Neural cell (in vitro differentiated cells): ENCODE results near the gene RNF17. TPM values are rescaled to one million over a fixed set of nuclear protein-coding genes. Genes with fewer than 3 reads are reported as not detected.

ENCODE experiments used
- H2AFZ ChIP-seq: fragments of 200-600, 300-800 bp; sonication (generic), shearing (Covaris generic); 2 replicates; pipeline ENCODE4 v1.6.0; 2014; ENCODE audit warnings: low read depth, mild to moderate bottlenecking, antibody characterized with exemption, low read length, moderate library complexity
- H3F3A ChIP-seq: fragments of 200-600 bp; shearing (Covaris generic); 2 replicates; pipeline ENCODE4 v1.6.1; 2016; ENCODE audit warnings: mild to moderate bottlenecking, moderate library complexity, mixed read lengths, antibody characterized with exemption, low read length; ENCODE audit not compliant: insufficient read depth, poor library complexity, severe bottlenecking
- H3K27ac ChIP-seq: fragments of 200-600, 300-800 bp; sonication (generic), shearing (Covaris generic); 2 replicates; pipeline ENCODE4 v1.5.1; 2014; ENCODE audit warnings: mild to moderate bottlenecking, low read length, moderate library complexity
- H3K27me3 ChIP-seq: fragments of 300-800, 200-600 bp; sonication (generic), shearing (Covaris generic); 2 replicates; pipeline ENCODE4 v1.6.0; 2014; ENCODE audit warnings: mild to moderate bottlenecking, low read depth, low read length, moderate library complexity; ENCODE audit not compliant: insufficient read depth
- H3K36me3 ChIP-seq: fragments of 300-800, 200-600 bp; sonication (generic), shearing (Covaris generic); 2 replicates; pipeline ENCODE4 v1.5.1; 2014; ENCODE audit warnings: mild to moderate bottlenecking, antibody characterized with exemption, low read length, moderate library complexity; ENCODE audit not compliant: insufficient read depth
- H3K4me2 ChIP-seq: fragments of 300-800, 200-600 bp; sonication (generic), shearing (Covaris generic); 2 replicates; pipeline ENCODE4 v1.6.0; 2014; ENCODE audit warnings: mild to moderate bottlenecking, low read length
- H3K4me3 ChIP-seq: fragments of 300-800, 200-600 bp; sonication (generic), shearing (Covaris generic); 2 replicates; pipeline ENCODE4 v1.5.1; 2014; ENCODE audit warnings: mild to moderate bottlenecking, low read length, moderate library complexity
- H3K79me2 ChIP-seq: fragments of 200-600 bp; shearing (Covaris generic); replicated peaks from 2 replicates; pipeline ENCODE4 v1.6.0; 2014; ENCODE audit warnings: mild to moderate bottlenecking, low read length, moderate library complexity; ENCODE audit not compliant: insufficient read depth
- H3K9ac ChIP-seq: fragments of 300-800, 200-600 bp; sonication (generic), shearing (Covaris generic); 2 replicates; pipeline ENCODE4 v1.6.1; 2016; ENCODE audit warnings: mild to moderate bottlenecking, low read length, mixed read lengths
- H3K9me2 ChIP-seq: fragments of 200-600 bp; shearing (Covaris generic); 2 replicates; pipeline ENCODE4 v1.6.1; 2016; ENCODE audit warnings: mild to moderate bottlenecking, low read length, mixed read lengths; ENCODE audit not compliant: insufficient read depth
- H3K9me3 ChIP-seq: fragments of 200-600, 300-800 bp; sonication (generic), shearing (Covaris generic); 2 replicates; pipeline ENCODE4 v1.6.1; 2016; ENCODE audit warnings: mild to moderate bottlenecking, mixed run types, low read length, moderate library complexity, mixed read lengths
- H4K20me1 ChIP-seq: fragments of 200-600 bp; shearing (Covaris generic); 2 replicates; pipeline ENCODE4 v1.6.1; 2016; ENCODE audit warnings: mild to moderate bottlenecking, mixed run types; ENCODE audit not compliant: insufficient read depth
- EP300 ChIP-seq: fragments of 450-650 bp; conservative IDR thresholded peaks from 2 replicates; pipeline ENCODE4 v1.6.1; 2014; ENCODE audit warnings: antibody characterized with exemption, mild to moderate bottlenecking, moderate library complexity; ENCODE audit not compliant: poor library complexity, severe bottlenecking
- EZH2 ChIP-seq: fragments of 200-600, 300-800 bp; shearing (Covaris generic), sonication (generic); IDR thresholded peaks from 2 replicates; pipeline ENCODE4 v1.6.1; 2014; ENCODE audit warnings: antibody characterized with exemption, low read length, borderline replicate concordance, mild to moderate bottlenecking; ENCODE audit not compliant: insufficient read depth, poor library complexity, severe bottlenecking
- MXI1 ChIP-seq: fragments of 450-650 bp; conservative IDR thresholded peaks from 2 replicates; pipeline ENCODE4 v1.6.1; 2014; ENCODE audit warnings: antibody characterized with exemption, mild to moderate bottlenecking; ENCODE audit not compliant: poor library complexity, severe bottlenecking
- POLR2AphosphoS5 ChIP-seq: IDR thresholded peaks from 2 replicates; pipeline ENCODE4 v1.6.1; 2012
- RAD21 ChIP-seq: fragments of 450-650 bp; conservative IDR thresholded peaks from 2 replicates; pipeline ENCODE4 v1.6.1; 2014; ENCODE audit warnings: antibody characterized with exemption, mild to moderate bottlenecking, moderate library complexity
- SMC3 ChIP-seq: fragments of 450-650 bp; conservative IDR thresholded peaks from 2 replicates; pipeline ENCODE4 v1.6.1; 2014; ENCODE audit warnings: antibody characterized with exemption, mild to moderate bottlenecking, moderate library complexity; ENCODE audit not compliant: poor library complexity
- TAF1 ChIP-seq: IDR thresholded peaks from 2 replicates; pipeline ENCODE4 v1.6.1; 2012; ENCODE audit warnings: low read depth
- polyA plus RNA-seq: library from polyadenylated mRNA; depleted of rRNA; stranded (reverse); fragments of >200 nt; gene quantifications from 2 replicates; pipeline ENCODE4 v1.2.3, GENCODE V29; 2014
- TF ChIP-seq, protein P1 (sequence below): fragments of 450-650 bp; IDR thresholded peaks from 2 replicates; pipeline ENCODE4 v1.5.1; 2014; ENCODE audit warnings: antibody characterized with exemption, mild to moderate bottlenecking, moderate library complexity; ENCODE audit not compliant: poor library complexity, severe bottlenecking
- TF ChIP-seq, protein P2 (sequence below): IDR thresholded peaks from 2 replicates; pipeline ENCODE4 v1.6.1; 2012; ENCODE audit warnings: borderline replicate concordance

The RNF17 gene
- polyA plus RNA-seq, 1 donor from 2014 or later = not detected

DNA sequence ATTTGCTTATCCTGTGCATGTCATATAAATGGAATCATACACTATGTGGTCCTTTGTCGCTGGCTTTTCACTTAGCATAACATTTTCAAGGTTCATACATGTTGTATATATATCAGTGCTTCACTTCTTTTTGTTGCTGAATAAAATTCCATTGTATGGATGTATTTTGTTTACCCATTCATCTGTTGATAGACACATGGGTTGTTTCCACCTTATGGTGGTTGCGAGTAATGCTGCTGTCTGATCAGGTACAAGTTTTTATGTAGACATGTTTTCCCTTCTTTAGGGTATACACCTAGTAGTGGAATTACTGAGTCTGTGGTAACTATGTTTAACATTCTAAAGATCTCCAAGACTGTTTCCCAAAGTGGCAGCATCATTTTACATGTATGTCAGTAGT is 102.5 kb downstream of the RNF17 start:
- Histone ChIP-seq H3K27me3 (peaks cover 3% of the 10 kb centered on the region), H3K36me3 (no peaks in the 10 kb centered on the region), H3K79me2 (no peaks in the 10 kb centered on the region), H3K9me2 (no peaks in the 10 kb centered on the region), H3K9me3 (no peaks in the 10 kb centered on the region), H3K4me2 (no peak overlapping the region), H3K9ac (no peak overlapping the region), H4K20me1 (no peaks in the 10 kb centered on the region), H3F3A (no peaks in the 10 kb centered on the region), H3K4me3 (no peak overlapping the region), H2AFZ (no peak overlapping the region), H3K27ac (no peak overlapping the region)
- TF ChIP-seq RAD21 (peak; percentile 19), EZH2 (no peak), SMC3 (no peak), MXI1 (no peak), EP300 (peak; percentile 23), TAF1 (no peak), POLR2AphosphoS5 (peak; percentile 31)
- TF ChIP-seq, protein P1, sequence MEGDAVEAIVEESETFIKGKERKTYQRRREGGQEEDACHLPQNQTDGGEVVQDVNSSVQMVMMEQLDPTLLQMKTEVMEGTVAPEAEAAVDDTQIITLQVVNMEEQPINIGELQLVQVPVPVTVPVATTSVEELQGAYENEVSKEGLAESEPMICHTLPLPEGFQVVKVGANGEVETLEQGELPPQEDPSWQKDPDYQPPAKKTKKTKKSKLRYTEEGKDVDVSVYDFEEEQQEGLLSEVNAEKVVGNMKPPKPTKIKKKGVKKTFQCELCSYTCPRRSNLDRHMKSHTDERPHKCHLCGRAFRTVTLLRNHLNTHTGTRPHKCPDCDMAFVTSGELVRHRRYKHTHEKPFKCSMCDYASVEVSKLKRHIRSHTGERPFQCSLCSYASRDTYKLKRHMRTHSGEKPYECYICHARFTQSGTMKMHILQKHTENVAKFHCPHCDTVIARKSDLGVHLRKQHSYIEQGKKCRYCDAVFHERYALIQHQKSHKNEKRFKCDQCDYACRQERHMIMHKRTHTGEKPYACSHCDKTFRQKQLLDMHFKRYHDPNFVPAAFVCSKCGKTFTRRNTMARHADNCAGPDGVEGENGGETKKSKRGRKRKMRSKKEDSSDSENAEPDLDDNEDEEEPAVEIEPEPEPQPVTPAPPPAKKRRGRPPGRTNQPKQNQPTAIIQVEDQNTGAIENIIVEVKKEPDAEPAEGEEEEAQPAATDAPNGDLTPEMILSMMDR = peak; percentile 56
- TF ChIP-seq, protein P2, sequence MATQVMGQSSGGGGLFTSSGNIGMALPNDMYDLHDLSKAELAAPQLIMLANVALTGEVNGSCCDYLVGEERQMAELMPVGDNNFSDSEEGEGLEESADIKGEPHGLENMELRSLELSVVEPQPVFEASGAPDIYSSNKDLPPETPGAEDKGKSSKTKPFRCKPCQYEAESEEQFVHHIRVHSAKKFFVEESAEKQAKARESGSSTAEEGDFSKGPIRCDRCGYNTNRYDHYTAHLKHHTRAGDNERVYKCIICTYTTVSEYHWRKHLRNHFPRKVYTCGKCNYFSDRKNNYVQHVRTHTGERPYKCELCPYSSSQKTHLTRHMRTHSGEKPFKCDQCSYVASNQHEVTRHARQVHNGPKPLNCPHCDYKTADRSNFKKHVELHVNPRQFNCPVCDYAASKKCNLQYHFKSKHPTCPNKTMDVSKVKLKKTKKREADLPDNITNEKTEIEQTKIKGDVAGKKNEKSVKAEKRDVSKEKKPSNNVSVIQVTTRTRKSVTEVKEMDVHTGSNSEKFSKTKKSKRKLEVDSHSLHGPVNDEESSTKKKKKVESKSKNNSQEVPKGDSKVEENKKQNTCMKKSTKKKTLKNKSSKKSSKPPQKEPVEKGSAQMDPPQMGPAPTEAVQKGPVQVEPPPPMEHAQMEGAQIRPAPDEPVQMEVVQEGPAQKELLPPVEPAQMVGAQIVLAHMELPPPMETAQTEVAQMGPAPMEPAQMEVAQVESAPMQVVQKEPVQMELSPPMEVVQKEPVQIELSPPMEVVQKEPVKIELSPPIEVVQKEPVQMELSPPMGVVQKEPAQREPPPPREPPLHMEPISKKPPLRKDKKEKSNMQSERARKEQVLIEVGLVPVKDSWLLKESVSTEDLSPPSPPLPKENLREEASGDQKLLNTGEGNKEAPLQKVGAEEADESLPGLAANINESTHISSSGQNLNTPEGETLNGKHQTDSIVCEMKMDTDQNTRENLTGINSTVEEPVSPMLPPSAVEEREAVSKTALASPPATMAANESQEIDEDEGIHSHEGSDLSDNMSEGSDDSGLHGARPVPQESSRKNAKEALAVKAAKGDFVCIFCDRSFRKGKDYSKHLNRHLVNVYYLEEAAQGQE = no peak

DNA sequence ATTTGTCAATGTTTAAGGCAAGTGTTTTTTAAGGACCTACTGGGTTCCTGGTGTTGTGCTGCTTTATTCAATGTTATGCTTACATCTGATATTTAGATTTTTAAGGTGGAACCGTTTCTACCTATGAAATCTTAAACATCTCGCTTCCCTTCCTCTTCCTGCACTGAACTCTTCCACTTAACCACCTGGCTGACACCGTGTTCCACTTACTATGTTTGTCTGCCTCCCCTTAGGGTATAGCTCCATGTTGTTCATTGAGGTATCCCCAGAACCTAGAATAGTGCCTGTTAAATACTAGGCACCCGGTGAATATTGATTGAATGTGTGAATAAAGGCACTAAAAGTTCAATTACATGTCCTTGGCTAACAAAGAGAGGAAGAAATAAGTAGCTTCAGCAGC is 104.9 kb downstream of the RNF17 start:
- no peak overlapping the region for H3K4me3 ChIP-seq
- no peak overlapping the region for H3K4me2 ChIP-seq
- no peak overlapping the region for H2AFZ ChIP-seq
- H3K9me2 ChIP-seq = no peaks in the 10 kb centered on the region
- no peaks in the 10 kb centered on the region for H3K27me3 ChIP-seq
- no peaks in the 10 kb centered on the region for H3K79me2 ChIP-seq
- H3F3A ChIP-seq = no peaks in the 10 kb centered on the region
- H4K20me1 ChIP-seq = no peaks in the 10 kb centered on the region
- no peaks in the 10 kb centered on the region for H3K36me3 ChIP-seq
- TF ChIP-seq TAF1 (no peak), POLR2AphosphoS5 (no peak), MXI1 (no peak), EZH2 (no peak), SMC3 (no peak), RAD21 (no peak), EP300 (no peak)
- TF ChIP-seq, protein P1 = no peak
- TF ChIP-seq, protein P2 = no peak
- H3K9me3 ChIP-seq = no peaks in the 10 kb centered on the region
- no peak overlapping the region for H3K27ac ChIP-seq
- H3K9ac ChIP-seq = no peak overlapping the region
